ENCODE measurements around the gene PAPOLB.

GRCh38 chr7:4833691-4834600 lies 27.9 kb downstream of the PAPOLB start:
- TF ChIP-seq POLR2A (IDR thresholded peaks at IDR 0.05) (no peak), CTCF (IDR thresholded peaks at IDR 0.05) (no peak), POLR2AphosphoS5 (IDR thresholded peaks at IDR 0.05) (no peak), EP300 (IDR thresholded peaks at IDR 0.05) (no peak)
